Esophagus squamous epithelium (tissue), 4 donors: ENCODE measurements around the gene CACUL1.
"Not testable (repeated sequence)": the region's sequence is repeated elsewhere in the genome, so short reads cannot be mapped to it uniquely, and the experiment has no call there.

Experiments
- POLR2A ChIP-seq, 4 donors: fragments of 450-650 bp; IDR thresholded peaks; one replicate each; pipeline ENCODE4 v1.6.1; 2017; ENCODE audit warnings: antibody characterized with exemption in 4 of 4, mild to moderate bottlenecking in 4 of 4, moderate library complexity in 3 of 4
- TF ChIP-seq, protein P1 (sequence below), 6 experiments: fragments of 450-650 bp in 4 of 6; fragments of 200-600 bp in 2 of 6; sonication (generic) in 2 of 6; IDR thresholded peaks; one replicate each; pipeline ENCODE4 v1.5.1; 2016 to 2019; ENCODE audit warnings: antibody characterized with exemption in 6 of 6, mild to moderate bottlenecking in 4 of 6, moderate library complexity in 4 of 6

DNA sequence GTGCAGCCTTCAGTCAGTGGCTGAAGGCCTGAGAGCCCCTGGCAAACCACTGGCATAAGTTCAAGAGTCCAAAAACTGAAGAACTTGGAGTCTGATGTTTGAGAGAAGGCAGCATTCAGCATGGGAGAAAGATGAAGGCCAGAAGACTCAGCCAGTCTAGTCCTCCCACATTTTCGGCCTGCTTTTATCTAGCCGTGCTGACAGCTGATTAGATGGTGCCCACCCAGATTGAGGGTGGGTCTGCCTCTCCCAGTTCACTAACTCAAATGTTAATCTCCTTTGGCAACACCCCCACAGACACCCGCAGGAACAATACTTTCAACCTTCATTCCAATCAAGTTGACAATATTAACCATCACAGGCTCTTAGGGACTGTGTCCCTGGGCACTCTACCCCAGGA lies 83.5 kb downstream of the CACUL1 start:
- TF ChIP-seq, protein P1, sequence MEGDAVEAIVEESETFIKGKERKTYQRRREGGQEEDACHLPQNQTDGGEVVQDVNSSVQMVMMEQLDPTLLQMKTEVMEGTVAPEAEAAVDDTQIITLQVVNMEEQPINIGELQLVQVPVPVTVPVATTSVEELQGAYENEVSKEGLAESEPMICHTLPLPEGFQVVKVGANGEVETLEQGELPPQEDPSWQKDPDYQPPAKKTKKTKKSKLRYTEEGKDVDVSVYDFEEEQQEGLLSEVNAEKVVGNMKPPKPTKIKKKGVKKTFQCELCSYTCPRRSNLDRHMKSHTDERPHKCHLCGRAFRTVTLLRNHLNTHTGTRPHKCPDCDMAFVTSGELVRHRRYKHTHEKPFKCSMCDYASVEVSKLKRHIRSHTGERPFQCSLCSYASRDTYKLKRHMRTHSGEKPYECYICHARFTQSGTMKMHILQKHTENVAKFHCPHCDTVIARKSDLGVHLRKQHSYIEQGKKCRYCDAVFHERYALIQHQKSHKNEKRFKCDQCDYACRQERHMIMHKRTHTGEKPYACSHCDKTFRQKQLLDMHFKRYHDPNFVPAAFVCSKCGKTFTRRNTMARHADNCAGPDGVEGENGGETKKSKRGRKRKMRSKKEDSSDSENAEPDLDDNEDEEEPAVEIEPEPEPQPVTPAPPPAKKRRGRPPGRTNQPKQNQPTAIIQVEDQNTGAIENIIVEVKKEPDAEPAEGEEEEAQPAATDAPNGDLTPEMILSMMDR (IDR thresholded peaks at IDR 0.05) = not testable (repeated sequence)
- TF ChIP-seq POLR2A (IDR thresholded peaks at IDR 0.05) = not testable (repeated sequence)
